HUES64 (cell line): ENCODE measurements around the gene STX12.
"Not testable (repeated sequence)": the region's sequence is repeated elsewhere in the genome, so short reads cannot be mapped to it uniquely, and the experiment has no call there.

Experiments
- H3K27ac ChIP-seq: 2 replicates; pipeline ENCODE4 v1.7.0; 2013; ENCODE audit warnings: low read depth, low read length, inconsistent platforms
- H3K27me3 ChIP-seq: 2 replicates; pipeline ENCODE4 v1.6.1; 2013; ENCODE audit warnings: mild to moderate bottlenecking, low read length; ENCODE audit not compliant: insufficient read depth
- H3K36me3 ChIP-seq: 2 replicates; pipeline ENCODE4 v1.6.1; 2013; ENCODE audit warnings: mild to moderate bottlenecking, low read length; ENCODE audit not compliant: insufficient read depth
- H3K4me1 ChIP-seq: 2 replicates; pipeline ENCODE4 v1.6.1; 2013; ENCODE audit warnings: mild to moderate bottlenecking, low read length, moderate library complexity; ENCODE audit not compliant: insufficient read depth
- H3K4me3 ChIP-seq: 2 replicates; pipeline ENCODE4 v1.5.1; 2013; ENCODE audit warnings: mild to moderate bottlenecking, low read length, moderate library complexity
- H3K9ac ChIP-seq: 2 replicates; pipeline ENCODE4 v1.6.1; 2013; ENCODE audit warnings: mild to moderate bottlenecking, low read depth, low read length
- H3K9me3 ChIP-seq: 2 replicates; pipeline ENCODE4 v1.6.1; 2013; ENCODE audit warnings: low read depth, low read length; ENCODE audit not compliant: insufficient read depth
- WGBS: fragments of 150-250, 120-280 bp; methylation state at CpG from one replicate; pipeline ENCODE4 v1.1.7; 2013; ENCODE audit warnings: missing lambda C conversion rate; 5-methylcytosine and 5-hydroxymethylcytosine counted together

The STX12 gene

DNA sequence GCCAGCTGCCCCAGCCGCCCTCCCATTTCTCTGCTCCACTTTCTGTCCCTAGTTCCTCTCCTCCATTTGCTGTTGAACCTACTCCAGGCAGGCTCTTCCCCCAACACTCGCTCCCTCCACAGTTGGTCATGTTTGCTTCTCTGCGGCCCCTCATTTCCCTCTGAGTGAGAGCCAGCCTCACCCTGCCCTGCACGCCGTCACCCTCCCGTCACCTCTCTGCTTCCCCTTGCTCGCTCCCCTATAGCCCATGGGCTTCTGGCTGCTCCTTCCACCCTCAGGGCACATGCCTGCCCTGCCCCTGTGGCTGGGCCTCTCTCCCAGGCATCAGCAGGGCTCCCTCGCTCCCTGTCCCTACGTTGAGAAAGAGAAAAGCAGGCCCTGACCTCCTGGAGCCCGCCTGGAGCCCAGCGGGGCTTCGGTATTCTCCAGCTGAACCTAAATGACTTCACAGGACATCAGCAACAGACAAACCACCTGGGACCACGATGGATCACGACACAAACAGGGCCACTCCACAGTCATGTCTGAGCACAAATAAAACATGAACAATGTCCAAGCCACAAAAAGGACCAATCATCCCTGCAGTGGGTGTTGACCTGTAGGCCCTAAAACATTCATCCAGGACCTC is 86.0 kb downstream of the STX12 start:
- Histone ChIP-seq H3K9ac (no peak overlapping the region), H3K36me3 (no peaks in the 10 kb centered on the region), H3K9me3 (no peaks in the 10 kb centered on the region), H3K4me1 (peaks cover 10% of the 10 kb centered on the region; the same call in 1 of the 2 replicates), H3K27ac (no peak overlapping the region), H3K27me3 (no peaks in the 10 kb centered on the region), H3K4me3 (no peak overlapping the region)
- 79% methylated on average over 14 of the region's 14 CpGs for WGBS

- WGBS, result 92% methylated on average over 9 of the region's 10 CpGs
- Histone ChIP-seq H3K27ac (no peak overlapping the region), H3K9ac (no peak overlapping the region), H3K36me3 (no peaks in the 10 kb centered on the region), H3K27me3 (no peaks in the 10 kb centered on the region), H3K9me3 (no peaks in the 10 kb centered on the region), H3K4me3 (no peak overlapping the region), H3K4me1 (peaks cover 10% of the 10 kb centered on the region; the same call in 1 of the 2 replicates)
Observed at GRCh38 chr1:27861436-27861835, 88.4 kb downstream of the STX12 start.

DNA sequence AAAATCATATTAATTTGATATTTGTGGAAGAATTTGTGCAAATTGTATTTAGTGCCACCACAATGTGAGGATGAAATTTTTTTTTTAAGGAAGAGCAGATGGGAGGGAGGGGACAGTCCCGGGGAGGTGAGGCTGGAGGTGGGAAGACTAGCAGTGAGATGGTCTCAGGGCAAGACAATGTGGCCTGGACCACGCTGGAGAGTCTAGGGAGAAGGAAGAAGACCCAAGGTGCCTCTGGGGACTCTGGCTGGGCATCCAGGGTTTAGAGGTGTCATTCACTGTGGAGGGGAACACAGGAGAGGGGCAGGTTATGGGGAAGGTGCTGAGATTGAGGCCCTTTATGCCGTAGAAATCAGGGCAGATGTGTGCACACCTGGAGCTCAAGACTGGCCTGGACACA is 89.0 kb downstream of the STX12 start:
- H3K27ac ChIP-seq, result no peak overlapping the region
- no peaks in the 10 kb centered on the region for H3K27me3 ChIP-seq
- no peak overlapping the region for H3K9ac ChIP-seq
- no peak overlapping the region for H3K4me3 ChIP-seq
- peaks cover 10% of the 10 kb centered on the region; the same call in 1 of the 2 replicates for H3K4me1 ChIP-seq
- H3K9me3 ChIP-seq, result no peaks in the 10 kb centered on the region
- H3K36me3 ChIP-seq, result no peaks in the 10 kb centered on the region
- WGBS, result 88% methylated on average over 3 of the region's 3 CpGs

- H3K9me3 ChIP-seq, result no peaks in the 10 kb centered on the region
- H3K4me1 ChIP-seq, result peaks cover 10% of the 10 kb centered on the region; the same call in 1 of the 2 replicates
- H3K36me3 ChIP-seq, result no peaks in the 10 kb centered on the region
- 91% methylated on average over 9 of the region's 9 CpGs for WGBS
- H3K4me3 ChIP-seq, result no peak overlapping the region
- no peak overlapping the region for H3K9ac ChIP-seq
- no peak overlapping the region for H3K27ac ChIP-seq
- H3K27me3 ChIP-seq, result no peaks in the 10 kb centered on the region
Observed at GRCh38 chr1:27862671-27863537, 89.9 kb downstream of the STX12 start.

- Histone ChIP-seq H3K36me3 (no peaks in the 10 kb centered on the region), H3K4me3 (no peak overlapping the region), H3K27me3 (no peaks in the 10 kb centered on the region), H3K27ac (no peak overlapping the region), H3K4me1 (peaks cover 7% of the 10 kb centered on the region; the same call in 1 of the 2 replicates), H3K9me3 (no peaks in the 10 kb centered on the region), H3K9ac (no peak overlapping the region)
- WGBS, result no CpG with 5 or more reads among the region's 1 CpG
Observed at GRCh38 chr1:27863538-27863915, 90.5 kb downstream of the STX12 start.

- Histone ChIP-seq H3K27me3 (no peaks in the 10 kb centered on the region), H3K9me3 (no peaks in the 10 kb centered on the region), H3K4me3 (no peak overlapping the region), H3K27ac (no peak overlapping the region), H3K4me1 (no peaks in the 10 kb centered on the region), H3K9ac (no peak overlapping the region), H3K36me3 (no peaks in the 10 kb centered on the region)
- 94% methylated on average over 7 of the region's 8 CpGs for WGBS
Observed at GRCh38 chr1:27864264-27864895, 91.4 kb downstream of the STX12 start.

GRCh38 chr1:27865821-27866220 is 92.8 kb downstream of the STX12 start:
- 96% methylated on average over 10 of the region's 10 CpGs for WGBS
- Histone ChIP-seq H3K9me3 (no peaks in the 10 kb centered on the region), H3K27me3 (no peaks in the 10 kb centered on the region), H3K4me1 (no peaks in the 10 kb centered on the region), H3K36me3 (no peaks in the 10 kb centered on the region), H3K27ac (no peak overlapping the region), H3K4me3 (no peak overlapping the region), H3K9ac (no peak overlapping the region)

GRCh38 chr1:27868556-27868931 is 95.5 kb downstream of the STX12 start:
- Histone ChIP-seq H3K4me3 (no peak overlapping the region), H3K27ac (no peak overlapping the region), H3K36me3 (no peaks in the 10 kb centered on the region), H3K27me3 (peaks cover 10% of the 10 kb centered on the region), H3K9ac (no peak overlapping the region), H3K4me1 (no peaks in the 10 kb centered on the region), H3K9me3 (no peaks in the 10 kb centered on the region)
- 92% methylated on average over 11 of the region's 11 CpGs for WGBS

DNA sequence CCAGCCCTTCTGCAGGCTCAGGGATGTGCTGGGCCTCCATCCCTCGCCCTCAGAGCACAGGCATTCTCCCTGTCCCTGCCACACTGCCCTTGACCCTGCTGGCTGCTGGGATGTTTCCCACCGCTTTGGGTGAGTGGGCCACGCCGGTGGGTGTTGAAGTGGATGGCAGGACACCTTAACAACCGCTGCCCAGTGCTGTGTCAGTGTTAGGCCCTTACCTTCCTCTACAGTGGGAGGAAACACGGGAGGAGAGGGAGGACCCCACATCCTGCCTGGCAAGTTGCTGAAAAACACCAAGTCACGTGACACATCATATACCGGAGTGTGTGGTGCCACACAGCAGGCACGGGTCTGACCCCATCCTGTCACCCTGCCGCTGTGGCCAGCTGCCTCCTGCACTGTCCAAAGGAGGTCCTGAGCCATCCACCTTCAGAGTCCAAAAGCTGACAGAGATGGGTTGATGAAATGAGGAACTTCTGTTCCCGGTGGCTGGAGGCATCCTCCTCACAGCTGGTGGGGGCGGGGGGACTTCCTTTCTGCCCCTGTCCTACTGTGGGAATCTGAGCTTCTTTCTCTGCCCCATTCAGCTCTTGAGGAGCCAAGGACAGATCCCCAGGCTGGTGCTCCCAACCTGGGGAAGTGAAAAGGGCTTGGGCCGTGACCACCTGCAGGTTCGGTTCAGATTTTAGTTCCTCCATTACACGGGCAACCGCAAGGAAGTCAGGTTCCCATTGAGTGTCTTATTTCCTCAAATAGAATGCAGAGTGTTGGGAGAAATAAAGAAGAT is 96.1 kb downstream of the STX12 start:
- H3K9ac ChIP-seq, result no peak overlapping the region
- no peaks in the 10 kb centered on the region for H3K4me1 ChIP-seq
- no peak overlapping the region for H3K27ac ChIP-seq
- WGBS, result 83% methylated on average over 16 of the region's 16 CpGs
- no peaks in the 10 kb centered on the region for H3K36me3 ChIP-seq
- no peaks in the 10 kb centered on the region for H3K9me3 ChIP-seq
- no peak overlapping the region for H3K4me3 ChIP-seq
- H3K27me3 ChIP-seq, result peaks cover 12% of the 10 kb centered on the region

- Histone ChIP-seq H3K27me3 (peaks cover 12% of the 10 kb centered on the region), H3K4me1 (no peaks in the 10 kb centered on the region), H3K36me3 (no peaks in the 10 kb centered on the region), H3K4me3 (no peak overlapping the region), H3K9ac (no peak overlapping the region), H3K9me3 (no peaks in the 10 kb centered on the region), H3K27ac (no peak overlapping the region)
- 97% methylated on average over 1 of the region's 1 CpG for WGBS
Observed at GRCh38 chr1:27869719-27870085, 96.7 kb downstream of the STX12 start.

GRCh38 chr1:27871076-27871475 is 98.1 kb downstream of the STX12 start:
- H3K9me3 ChIP-seq, H3K27ac ChIP-seq, H3K4me3 ChIP-seq, H3K36me3 ChIP-seq, H3K4me1 ChIP-seq, H3K9ac ChIP-seq: not testable (repeated sequence)
- WGBS, result 94% methylated on average over 7 of the region's 7 CpGs
- H3K27me3 ChIP-seq, result peaks cover 12% of the 10 kb centered on the region
